Stimulated activated CD4-positive, alpha-beta T cell treated with anti-CD3 and anti-CD28 coated beads, Interleukin-2, amount 100 ng/mL, for 48 hours (primary cell): ENCODE results near the gene PGA3.
"Not testable (repeated sequence)": the region's sequence is repeated elsewhere in the genome, so short reads cannot be mapped to it uniquely, and the experiment has no call there.

ENCODE experiments used
- DNase-seq, 2 donors: peaks; one replicate each; pipeline ENCODE4 v3.0.0-alpha.2; 2020

PGA3 gene

GRCh38 chr11:61172356-61172755 lies 31.0 kb upstream of the PGA3 start:
- DNase-seq = no peak

- no peak for DNase-seq
Observed at GRCh38 chr11:61172888-61173287, 30.4 kb upstream of the PGA3 start.

GRCh38 chr11:61173456-61173855 lies 29.9 kb upstream of the PGA3 start:
- no peak for DNase-seq

GRCh38 chr11:61174273-61174672 lies 29.0 kb upstream of the PGA3 start:
- no peak for DNase-seq

GRCh38 chr11:61174949-61175348 lies 28.4 kb upstream of the PGA3 start:
- DNase-seq = no peak

- no peak for DNase-seq
Observed at GRCh38 chr11:61176446-61176845, 26.9 kb upstream of the PGA3 start.

- DNase-seq = not testable (repeated sequence)
Observed at GRCh38 chr11:61180205-61180604, 23.1 kb upstream of the PGA3 start.

- DNase-seq = no peak
Observed at GRCh38 chr11:61181489-61181888, 21.8 kb upstream of the PGA3 start.

- no peak for DNase-seq
Observed at GRCh38 chr11:61183645-61184044, 19.7 kb upstream of the PGA3 start.

- no peak for DNase-seq
Observed at GRCh38 chr11:61186504-61186903, 16.8 kb upstream of the PGA3 start.

GRCh38 chr11:61187505-61188130 lies 15.7 kb upstream of the PGA3 start:
- DNase-seq = peak; percentile 81 to 84

GRCh38 chr11:61189933-61190332 lies 13.4 kb upstream of the PGA3 start:
- no peak for DNase-seq

GRCh38 chr11:61193596-61193995 lies 9.7 kb upstream of the PGA3 start:
- DNase-seq = no peak

- DNase-seq = no peak
Observed at GRCh38 chr11:61194169-61194671, 9.1 kb upstream of the PGA3 start.

- no peak for DNase-seq
Observed at GRCh38 chr11:61194981-61195695, 8.2 kb upstream of the PGA3 start.

GRCh38 chr11:61195719-61196118 lies 7.6 kb upstream of the PGA3 start:
- no peak for DNase-seq

- no peak for DNase-seq
Observed at GRCh38 chr11:61198361-61198760, 5.0 kb upstream of the PGA3 start.

GRCh38 chr11:61198948-61199523 lies 4.3 kb upstream of the PGA3 start:
- no peak for DNase-seq

- no peak for DNase-seq
Observed at GRCh38 chr11:61201476-61201875, 1.8 kb upstream of the PGA3 start.

GRCh38 chr11:61203873-61204272 lies 558 bp downstream of the PGA3 start:
- not testable (repeated sequence) for DNase-seq

GRCh38 chr11:61204502-61205059 lies 1.3 kb downstream of the PGA3 start:
- not testable (repeated sequence) for DNase-seq

- not testable (repeated sequence) for DNase-seq
Observed at GRCh38 chr11:61207636-61208310, 4.5 kb downstream of the PGA3 start.

GRCh38 chr11:61210629-61211028 lies 7.3 kb downstream of the PGA3 start:
- DNase-seq = not testable (repeated sequence)
